Measurements from ENCODE around the gene ATP11B.

DNA sequence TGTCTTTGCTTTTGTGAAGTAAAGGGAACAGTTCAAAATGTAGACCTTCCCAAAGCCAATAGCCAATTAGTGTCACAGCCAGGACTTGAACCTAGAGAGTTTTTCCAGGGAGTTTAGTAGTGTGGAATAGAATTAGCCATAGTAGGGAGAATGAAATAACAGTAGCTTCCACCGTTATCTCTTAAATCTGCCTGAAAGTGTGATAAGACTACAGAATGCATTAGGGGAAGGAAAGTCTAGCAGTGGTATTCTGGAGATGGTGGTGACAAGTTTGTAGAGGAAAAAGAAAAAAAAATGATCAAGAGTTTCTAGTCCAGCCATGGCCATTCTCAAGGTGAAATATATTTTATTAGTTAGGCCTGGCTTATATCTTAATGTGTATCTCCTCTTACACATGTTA is 13.8 kb downstream of the ATP11B start:
- TF ChIP-seq RBM17 (IDR thresholded peaks at IDR 0.05; ENCODE audit: borderline replicate concordance, low read depth, low read length) (no peak), RFX5 (IDR thresholded peaks at IDR 0.05; ENCODE audit: low read depth, low read length) (no peak)
